Parathyroid adenoma (tissue), 2 donors: Measurements from ENCODE around the gene WDR88.
"Not testable (repeated sequence)": the region's sequence is repeated elsewhere in the genome, so short reads cannot be mapped to it uniquely, and the experiment has no call there.

Experiments used
- H2AFZ ChIP-seq: fragments of 300-600 bp; sonication (generic); one replicate; pipeline ENCODE4 v1.7.0; 2017; ENCODE audit warnings: antibody characterized with exemption, mild to moderate bottlenecking
- H3K27ac ChIP-seq: fragments of 300-600 bp; sonication (generic); one replicate; pipeline ENCODE4 v1.7.0; 2017
- H3K27me3 ChIP-seq: fragments of 300-600 bp; sonication (generic); one replicate; pipeline ENCODE4 v1.7.0; 2017; ENCODE audit warnings: low read length; ENCODE audit not compliant: control insufficient read depth, insufficient read depth
- H3K36me3 ChIP-seq: fragments of 300-600 bp; sonication (generic); one replicate; pipeline ENCODE4 v1.7.0; 2017; ENCODE audit warnings: low read length; ENCODE audit not compliant: control insufficient read depth, insufficient read depth
- H3K4me1 ChIP-seq: fragments of 300-600 bp; sonication (generic); one replicate; pipeline ENCODE4 v1.7.0; 2017; ENCODE audit warnings: control low read depth
- H3K4me2 ChIP-seq: fragments of 300-600 bp; sonication (generic); one replicate; pipeline ENCODE4 v1.7.0; 2017; ENCODE audit warnings: low read length
- H3K4me3 ChIP-seq: fragments of 300-600 bp; sonication (generic); one replicate; pipeline ENCODE4 v1.7.0; 2017; ENCODE audit warnings: low read depth, low read length
- H3K79me2 ChIP-seq: fragments of 300-600 bp; sonication (generic); one replicate; pipeline ENCODE4 v1.7.0; 2017; ENCODE audit warnings: control low read depth
- H3K9ac ChIP-seq: fragments of 300-600 bp; sonication (generic); one replicate; pipeline ENCODE4 v1.7.0; 2017; ENCODE audit warnings: mild to moderate bottlenecking
- H3K9me3 ChIP-seq: fragments of 300-600 bp; sonication (generic); one replicate; pipeline ENCODE4 v1.7.0; 2017; ENCODE audit warnings: low read length; ENCODE audit not compliant: control insufficient read depth
- CTCF ChIP-seq: fragments of 300-600 bp; sonication (generic); IDR thresholded peaks from one replicate; pipeline ENCODE4 v1.7.0; 2017; ENCODE audit warnings: antibody characterized with exemption, mild to moderate bottlenecking
- donor health status: primary hyperparathyroidism.

Gene WDR88

GRCh38 chr19:33208904-33209849 lies 77.3 kb downstream of the WDR88 start:
- no peak for TF ChIP-seq CTCF
- Histone ChIP-seq H3K27me3 (no peaks in the 10 kb centered on the region), H3K4me1 (no peaks in the 10 kb centered on the region), H3K36me3 (no peaks in the 10 kb centered on the region), H3K9ac (no peak overlapping the region), H3K4me3 (no peak overlapping the region), H3K79me2 (no peaks in the 10 kb centered on the region), H2AFZ (no peak overlapping the region), H3K9me3 (no peaks in the 10 kb centered on the region), H3K4me2 (no peak overlapping the region), H3K27ac (no peak overlapping the region)

- H2AFZ ChIP-seq, H3K9me3 ChIP-seq, H3K36me3 ChIP-seq, H3K27ac ChIP-seq, H3K79me2 ChIP-seq, H3K4me2 ChIP-seq, H3K4me3 ChIP-seq, H3K9ac ChIP-seq, H3K27me3 ChIP-seq, H3K4me1 ChIP-seq: not testable (repeated sequence)
Observed at GRCh38 chr19:33209850-33210230, 77.9 kb downstream of the WDR88 start.

- no peak overlapping the region for H3K4me2 ChIP-seq
- H3K79me2 ChIP-seq, result no peaks in the 10 kb centered on the region
- no peak for TF ChIP-seq CTCF
Observed at GRCh38 chr19:33210266-33210940, 78.5 kb downstream of the WDR88 start.

GRCh38 chr19:33211794-33212435 lies 80.0 kb downstream of the WDR88 start:
- Histone ChIP-seq H3K36me3 (no peaks in the 10 kb centered on the region), H2AFZ (no peak overlapping the region)

More at GRCh38 chr19:33210266-33210940, 78.5 kb downstream of the WDR88 start:
- Histone ChIP-seq H2AFZ (no peak overlapping the region), H3K27me3 (no peaks in the 10 kb centered on the region), H3K36me3 (no peaks in the 10 kb centered on the region), H3K27ac (no peak overlapping the region), H3K4me1 (no peaks in the 10 kb centered on the region), H3K4me3 (no peak overlapping the region), H3K9me3 (no peaks in the 10 kb centered on the region), H3K9ac (no peak overlapping the region)

More at GRCh38 chr19:33211794-33212435, 80.0 kb downstream of the WDR88 start:
- no peak for TF ChIP-seq CTCF
- no peaks in the 10 kb centered on the region for H3K4me1 ChIP-seq
- H3K27ac ChIP-seq, result no peak overlapping the region
- no peaks in the 10 kb centered on the region for H3K9me3 ChIP-seq
- no peak overlapping the region for H3K4me3 ChIP-seq
- no peaks in the 10 kb centered on the region for H3K79me2 ChIP-seq
- H3K9ac ChIP-seq, result no peak overlapping the region
- no peaks in the 10 kb centered on the region for H3K27me3 ChIP-seq
- H3K4me2 ChIP-seq, result no peak overlapping the region
